ENCODE results near the gene TRIM22. TPM values are rescaled to one million over a fixed set of nuclear protein-coding genes. Genes with fewer than 3 reads are reported as not detected.
"Not testable (repeated sequence)": the region's sequence is repeated elsewhere in the genome, so short reads cannot be mapped to it uniquely, and the experiment has no call there.

Gene TRIM22
- total RNA-seq, 1 donor from 2014 or later = 16.6 TPM

DNA sequence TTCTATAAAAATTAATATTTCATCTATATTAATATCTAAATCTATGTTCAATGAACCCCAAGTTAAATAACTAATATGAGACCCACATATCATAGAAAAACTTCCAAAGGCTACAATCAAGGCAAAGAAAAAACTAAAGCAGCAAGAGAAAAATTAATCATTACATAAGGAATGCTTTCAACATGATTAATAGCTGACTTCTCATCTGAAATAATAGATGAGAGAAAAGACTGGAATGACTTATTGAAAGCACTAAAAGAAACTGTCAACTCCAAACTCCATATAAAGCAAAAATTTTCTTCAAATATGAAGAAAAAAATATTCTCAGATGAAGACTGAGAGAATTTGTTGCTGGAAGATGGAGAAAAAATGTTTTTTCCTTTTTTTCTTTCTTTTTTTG, 17.8 kb upstream of the TRIM22 start:
- H3K9me3 ChIP-seq (replicated peaks) = no peaks in the 10 kb centered on the region
- no peak overlapping the region for H3K27ac ChIP-seq (replicated peaks)
- intact Hi-C loops (cut with micrococcal nuclease) = no loop called here
- no peaks in the 10 kb centered on the region for H3K4me1 ChIP-seq
- no peak for DNase-seq
- H3K27me3 ChIP-seq (ENCODE audit: low read depth) = no peaks in the 10 kb centered on the region
- H3K4me3 ChIP-seq = no peak overlapping the region
- TF ChIP-seq, protein P1, sequence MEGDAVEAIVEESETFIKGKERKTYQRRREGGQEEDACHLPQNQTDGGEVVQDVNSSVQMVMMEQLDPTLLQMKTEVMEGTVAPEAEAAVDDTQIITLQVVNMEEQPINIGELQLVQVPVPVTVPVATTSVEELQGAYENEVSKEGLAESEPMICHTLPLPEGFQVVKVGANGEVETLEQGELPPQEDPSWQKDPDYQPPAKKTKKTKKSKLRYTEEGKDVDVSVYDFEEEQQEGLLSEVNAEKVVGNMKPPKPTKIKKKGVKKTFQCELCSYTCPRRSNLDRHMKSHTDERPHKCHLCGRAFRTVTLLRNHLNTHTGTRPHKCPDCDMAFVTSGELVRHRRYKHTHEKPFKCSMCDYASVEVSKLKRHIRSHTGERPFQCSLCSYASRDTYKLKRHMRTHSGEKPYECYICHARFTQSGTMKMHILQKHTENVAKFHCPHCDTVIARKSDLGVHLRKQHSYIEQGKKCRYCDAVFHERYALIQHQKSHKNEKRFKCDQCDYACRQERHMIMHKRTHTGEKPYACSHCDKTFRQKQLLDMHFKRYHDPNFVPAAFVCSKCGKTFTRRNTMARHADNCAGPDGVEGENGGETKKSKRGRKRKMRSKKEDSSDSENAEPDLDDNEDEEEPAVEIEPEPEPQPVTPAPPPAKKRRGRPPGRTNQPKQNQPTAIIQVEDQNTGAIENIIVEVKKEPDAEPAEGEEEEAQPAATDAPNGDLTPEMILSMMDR (IDR thresholded peaks at IDR 0.05; ENCODE audit: borderline replicate concordance) = no peak
- peaks cover 39% of the 10 kb centered on the region for H3K36me3 ChIP-seq

DNA sequence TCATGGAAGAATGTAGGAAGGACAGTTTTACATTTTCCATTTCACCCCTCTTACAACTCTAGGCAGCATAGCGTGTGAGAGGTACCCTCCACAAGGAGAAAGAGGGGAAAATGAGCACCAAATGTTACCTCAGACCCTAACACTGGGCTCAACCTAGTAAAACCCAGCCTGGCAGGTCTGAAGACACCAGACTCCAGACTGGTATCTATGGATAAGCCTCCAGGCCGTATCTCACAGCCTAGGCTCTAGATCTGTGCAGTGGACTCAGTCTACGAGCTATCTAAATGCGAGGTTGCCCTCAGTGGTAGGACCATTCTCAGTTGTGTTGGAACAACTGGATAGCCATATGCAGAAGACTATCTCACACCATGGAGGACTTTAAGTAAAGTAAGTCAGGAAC, 15.2 kb upstream of the TRIM22 start:
- Histone ChIP-seq H3K4me1 (peaks cover 6% of the 10 kb centered on the region), H3K9me3 (replicated peaks) (peaks cover 5% of the 10 kb centered on the region), H3K4me3 (no peak overlapping the region), H3K27ac (replicated peaks) (no peak overlapping the region), H3K27me3 (ENCODE audit: low read depth) (no peaks in the 10 kb centered on the region), H3K36me3 (peaks cover 34% of the 10 kb centered on the region)
- DNase-seq = no peak
- TF ChIP-seq, protein P1 (IDR thresholded peaks at IDR 0.05; ENCODE audit: borderline replicate concordance) = no peak
- intact Hi-C loops (cut with micrococcal nuclease) = no loop called here

DNA sequence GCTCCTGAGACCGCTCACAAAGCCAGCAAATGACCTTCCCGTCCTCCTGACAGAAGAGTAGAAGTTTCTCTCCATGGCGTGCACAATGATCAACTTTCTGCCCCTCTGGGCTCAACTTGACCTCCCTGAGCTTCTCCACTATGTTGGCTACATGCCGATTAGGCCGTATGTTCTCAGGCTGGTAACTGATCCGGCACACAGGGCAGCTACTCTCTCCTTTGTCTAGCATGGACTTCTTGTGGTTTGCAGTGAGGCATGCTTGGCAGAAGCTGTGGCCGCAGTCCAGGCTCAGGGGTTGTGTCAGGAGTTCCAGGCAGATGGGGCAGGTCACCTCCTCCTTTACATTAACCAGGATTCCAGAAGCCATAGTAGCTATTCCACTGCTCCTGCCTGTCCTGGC, 9.8 kb upstream of the TRIM22 start:
- H3K36me3 ChIP-seq = peaks cover 28% of the 10 kb centered on the region
- peaks cover 30% of the 10 kb centered on the region for H3K4me1 ChIP-seq
- TF ChIP-seq, protein P1 (IDR thresholded peaks at IDR 0.05; ENCODE audit: borderline replicate concordance) = no peak
- H3K27ac ChIP-seq (replicated peaks) = no peak overlapping the region
- no peak overlapping the region for H3K4me3 ChIP-seq
- H3K9me3 ChIP-seq (replicated peaks) = peaks cover 5% of the 10 kb centered on the region
- H3K27me3 ChIP-seq (ENCODE audit: low read depth) = no peaks in the 10 kb centered on the region
- no peak for DNase-seq
- intact Hi-C loops (cut with micrococcal nuclease) = no loop called here

DNA sequence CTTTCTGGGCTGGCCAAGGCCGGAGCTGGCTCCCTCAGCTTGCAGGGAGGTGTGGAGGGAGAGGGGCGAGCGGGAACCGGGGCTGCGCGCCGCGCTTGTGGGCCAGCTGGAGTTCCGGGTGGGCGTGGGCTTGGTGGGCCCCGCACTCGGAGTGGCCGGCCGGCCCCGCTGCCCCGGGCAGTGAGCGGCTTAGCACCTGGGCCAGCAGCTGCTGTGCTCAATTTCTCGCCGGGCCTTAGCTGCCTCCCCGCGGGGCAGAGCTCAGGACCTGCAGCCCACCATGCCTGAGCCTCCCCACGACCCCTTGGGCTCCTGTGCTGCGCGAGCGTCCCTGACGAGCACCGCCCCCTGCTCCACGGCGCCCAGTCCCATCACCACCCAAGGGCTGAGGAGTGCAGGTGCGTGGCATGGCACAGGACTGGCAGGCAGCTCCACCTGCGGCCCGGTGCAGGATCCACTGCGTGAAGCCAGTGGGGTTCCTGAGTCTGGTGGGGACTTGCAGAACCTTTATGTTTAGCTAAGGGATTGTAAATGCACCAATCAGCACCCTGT, 6.6 kb upstream of the TRIM22 start:
- H3K27ac ChIP-seq (replicated peaks); intact Hi-C loops (cut with micrococcal nuclease); DNase-seq; H3K4me3 ChIP-seq; H3K27me3 ChIP-seq (ENCODE audit: low read depth); H3K9me3 ChIP-seq (replicated peaks): not testable (repeated sequence)
- Histone ChIP-seq H3K4me1 (peaks cover 37% of the 10 kb centered on the region), H3K36me3 (peaks cover 22% of the 10 kb centered on the region)

DNA sequence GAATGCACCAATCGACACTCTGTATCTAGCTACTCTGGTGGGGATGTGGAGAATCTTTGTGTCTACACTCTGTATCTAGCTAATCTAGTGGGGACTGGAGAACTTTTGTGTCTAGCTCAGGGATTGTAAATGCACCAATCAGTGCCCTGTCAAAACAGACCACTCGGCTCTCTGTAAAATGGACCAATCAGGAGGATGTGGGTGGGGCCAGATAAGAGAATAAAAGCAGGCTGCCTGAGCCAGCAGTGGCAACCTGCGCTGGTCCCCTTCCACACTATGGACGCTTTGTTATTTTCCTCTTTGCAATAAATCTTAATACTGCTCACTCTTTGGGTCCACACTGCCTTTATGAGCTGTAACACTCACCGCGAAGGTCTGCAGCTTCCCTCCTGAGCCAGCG, 6.0 kb upstream of the TRIM22 start:
- peaks cover 15% of the 10 kb centered on the region for H3K36me3 ChIP-seq
- intact Hi-C loops (cut with micrococcal nuclease); DNase-seq; H3K27me3 ChIP-seq (ENCODE audit: low read depth); H3K9me3 ChIP-seq (replicated peaks): not testable (repeated sequence)
- peak overlapping the region; percentile 96 for H3K27ac ChIP-seq (replicated peaks)
- H3K4me3 ChIP-seq = peak overlapping the region; percentile 71
- peaks cover 38% of the 10 kb centered on the region for H3K4me1 ChIP-seq

DNA sequence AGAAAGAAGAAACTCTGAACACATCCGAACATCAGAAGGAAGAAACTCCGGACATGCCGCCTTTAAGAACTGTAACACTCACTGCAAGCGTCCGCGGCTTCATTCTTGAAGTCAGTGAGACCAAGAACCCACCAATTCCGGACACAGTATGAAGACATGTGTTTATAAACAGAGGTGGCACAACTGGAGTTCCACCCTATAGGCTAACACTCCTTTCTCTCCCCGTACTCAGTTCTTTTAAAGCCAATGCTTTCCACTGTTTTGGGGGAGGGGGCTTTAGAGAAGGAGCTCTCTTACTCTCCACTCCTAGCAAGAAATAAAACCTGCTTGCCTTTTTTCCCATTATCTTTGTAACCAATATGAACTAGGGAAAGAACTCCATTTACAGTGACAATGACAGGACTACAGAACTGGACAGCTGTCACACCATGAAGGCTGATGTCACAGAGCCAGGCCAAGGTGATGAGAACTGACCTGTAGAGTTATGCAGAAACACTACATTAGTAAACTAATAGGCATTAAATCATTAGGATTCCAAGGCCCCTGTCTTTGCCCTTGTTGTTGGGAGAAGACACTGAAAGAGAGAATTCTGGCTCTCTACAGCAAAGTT, 5.4 kb upstream of the TRIM22 start:
- TF ChIP-seq, protein P1 (IDR thresholded peaks at IDR 0.05; ENCODE audit: borderline replicate concordance) = no peak
- Histone ChIP-seq H3K4me3 (peak overlapping the region; percentile 71), H3K4me1 (peaks cover 38% of the 10 kb centered on the region), H3K27me3 (ENCODE audit: low read depth) (no peaks in the 10 kb centered on the region), H3K27ac (replicated peaks) (peak overlapping the region; percentile 96), H3K9me3 (replicated peaks) (no peaks in the 10 kb centered on the region), H3K36me3 (peaks cover 10% of the 10 kb centered on the region)
- intact Hi-C loops (cut with micrococcal nuclease) = no loop called here
- no peak for DNase-seq

All from left ventricle myocardium inferior (tissue), 1 donor.